Upper lobe of right lung (tissue), 1 donor: ENCODE results near the gene SREBF1. TPM values are rescaled to one million over a fixed set of nuclear protein-coding genes. Genes with fewer than 3 reads are reported as not detected.

Experiments used
- ATAC-seq: fragments of 200-7000 bp; cut with Tn5 transposase; one replicate; pipeline ENCODE4 v1.9.1; 2020; ENCODE audit warnings: mild to moderate bottlenecking, moderate library complexity
- DNase-seq: peaks from one replicate; pipeline ENCODE4 v3.0.0-alpha.2; 2020
- H3K27ac ChIP-seq: fragments of 200-600 bp; one replicate; pipeline ENCODE4 v1.8.0; 2022
- H3K27me3 ChIP-seq: fragments of 200-600 bp; one replicate; pipeline ENCODE4 v1.8.0; 2022; ENCODE audit warnings: mild to moderate bottlenecking
- H3K36me3 ChIP-seq: fragments of 200-600 bp; one replicate; pipeline ENCODE4 v1.8.0; 2022
- H3K4me1 ChIP-seq: fragments of 200-600 bp; one replicate; pipeline ENCODE4 v1.8.0; 2022
- H3K4me3 ChIP-seq: fragments of 200-600 bp; one replicate; pipeline ENCODE4 v1.8.0; 2022; ENCODE audit warnings: mild to moderate bottlenecking
- H3K9me3 ChIP-seq: fragments of 200-600 bp; one replicate; pipeline ENCODE4 v1.8.0; 2022
- intact Hi-C: fragments of 100-400 bp; cut with DNase I; formaldehyde crosslinking; loops from one replicate; pipeline ENCODE4 v1.11.0; 2022
- total RNA-seq: library from RNA; stranded (reverse); fragmentation: NEBNext Ultra II Directional; extraction: Animal tissue kit (Norgen Biotek cat#: 25700); gene quantifications from one replicate; pipeline ENCODE4 v1.2.1, GENCODE V29; 2021
- TF ChIP-seq, protein P1 (sequence below): fragments of 200-600 bp; IDR thresholded peaks from one replicate; pipeline ENCODE4 v1.8.0; 2022; ENCODE audit warnings: antibody characterized with exemption
- donor health status: DM: no; HTN: yes; CAD: no; lungs with severe emphysema.

The SREBF1 gene
- total RNA-seq, 1 donor from 2014 or later = 80.8 TPM

DNA sequence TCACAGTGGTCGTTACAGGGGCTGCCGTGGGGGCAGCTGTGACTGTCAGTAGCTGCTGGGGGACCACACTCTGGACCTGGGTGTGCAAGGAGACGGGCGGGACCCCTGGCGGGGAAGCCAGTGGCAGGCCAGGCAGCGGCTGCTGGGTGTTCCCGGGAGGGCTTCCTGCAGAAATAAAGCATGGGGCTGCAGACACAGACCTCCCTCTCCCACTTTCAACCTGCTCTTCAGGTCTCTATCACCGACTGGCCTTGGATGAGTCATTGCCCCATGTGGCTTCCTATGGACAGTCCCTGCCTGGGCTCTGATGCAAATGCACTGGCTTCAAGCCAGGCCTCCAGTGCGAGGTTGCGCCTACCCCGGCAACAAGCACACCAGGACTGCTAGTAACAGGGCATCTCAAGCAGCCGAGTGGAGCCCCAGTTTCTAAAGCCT is 17.2 kb downstream of the SREBF1 start:
- intact Hi-C loops = loop anchor here (10.0 kb wide), 1 partner anchor 95 kb away; no protein-coding TSS in a partner anchor
- TF ChIP-seq, protein P1, sequence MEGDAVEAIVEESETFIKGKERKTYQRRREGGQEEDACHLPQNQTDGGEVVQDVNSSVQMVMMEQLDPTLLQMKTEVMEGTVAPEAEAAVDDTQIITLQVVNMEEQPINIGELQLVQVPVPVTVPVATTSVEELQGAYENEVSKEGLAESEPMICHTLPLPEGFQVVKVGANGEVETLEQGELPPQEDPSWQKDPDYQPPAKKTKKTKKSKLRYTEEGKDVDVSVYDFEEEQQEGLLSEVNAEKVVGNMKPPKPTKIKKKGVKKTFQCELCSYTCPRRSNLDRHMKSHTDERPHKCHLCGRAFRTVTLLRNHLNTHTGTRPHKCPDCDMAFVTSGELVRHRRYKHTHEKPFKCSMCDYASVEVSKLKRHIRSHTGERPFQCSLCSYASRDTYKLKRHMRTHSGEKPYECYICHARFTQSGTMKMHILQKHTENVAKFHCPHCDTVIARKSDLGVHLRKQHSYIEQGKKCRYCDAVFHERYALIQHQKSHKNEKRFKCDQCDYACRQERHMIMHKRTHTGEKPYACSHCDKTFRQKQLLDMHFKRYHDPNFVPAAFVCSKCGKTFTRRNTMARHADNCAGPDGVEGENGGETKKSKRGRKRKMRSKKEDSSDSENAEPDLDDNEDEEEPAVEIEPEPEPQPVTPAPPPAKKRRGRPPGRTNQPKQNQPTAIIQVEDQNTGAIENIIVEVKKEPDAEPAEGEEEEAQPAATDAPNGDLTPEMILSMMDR = no peak
- DNase-seq (peak; percentile 86), ATAC-seq (peak; percentile 33)
- Histone ChIP-seq H3K4me1 (peaks cover 53% of the 10 kb centered on the region), H3K9me3 (no peaks in the 10 kb centered on the region), H3K27ac (no peak overlapping the region), H3K4me3 (no peak overlapping the region), H3K36me3 (peaks cover 43% of the 10 kb centered on the region), H3K27me3 (no peaks in the 10 kb centered on the region)

DNA sequence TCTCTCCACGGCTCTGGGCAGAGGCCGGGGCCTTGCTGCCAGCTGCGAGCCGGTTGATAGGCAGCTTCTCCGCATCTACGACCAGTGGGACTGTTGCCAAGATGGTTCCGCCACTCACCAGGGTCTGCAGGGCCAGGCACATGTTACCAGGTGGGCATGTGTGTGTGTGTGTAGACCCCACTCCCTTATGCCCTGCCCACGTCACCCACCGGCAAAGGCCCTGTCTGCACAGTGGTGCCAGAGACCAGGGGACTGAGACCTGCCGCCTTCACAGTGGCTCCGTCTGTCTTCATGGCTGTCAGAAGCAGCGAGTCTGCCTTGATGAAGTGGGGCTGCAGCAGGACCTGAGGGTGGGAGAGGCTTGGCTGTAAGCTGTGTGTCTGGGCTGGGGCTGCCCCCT is 17.7 kb downstream of the SREBF1 start:
- intact Hi-C loops = loop anchor here (10.0 kb wide), 1 partner anchor 96 kb away; no protein-coding TSS in a partner anchor
- no peaks in the 10 kb centered on the region for H3K27me3 ChIP-seq
- TF ChIP-seq, protein P1 = no peak
- DNase-seq (no peak), ATAC-seq (no peak)
- H3K9me3 ChIP-seq = no peaks in the 10 kb centered on the region
- H3K4me3 ChIP-seq = no peak overlapping the region
- H3K4me1 ChIP-seq = peaks cover 49% of the 10 kb centered on the region
- H3K27ac ChIP-seq = no peak overlapping the region
- H3K36me3 ChIP-seq = peaks cover 48% of the 10 kb centered on the region

DNA sequence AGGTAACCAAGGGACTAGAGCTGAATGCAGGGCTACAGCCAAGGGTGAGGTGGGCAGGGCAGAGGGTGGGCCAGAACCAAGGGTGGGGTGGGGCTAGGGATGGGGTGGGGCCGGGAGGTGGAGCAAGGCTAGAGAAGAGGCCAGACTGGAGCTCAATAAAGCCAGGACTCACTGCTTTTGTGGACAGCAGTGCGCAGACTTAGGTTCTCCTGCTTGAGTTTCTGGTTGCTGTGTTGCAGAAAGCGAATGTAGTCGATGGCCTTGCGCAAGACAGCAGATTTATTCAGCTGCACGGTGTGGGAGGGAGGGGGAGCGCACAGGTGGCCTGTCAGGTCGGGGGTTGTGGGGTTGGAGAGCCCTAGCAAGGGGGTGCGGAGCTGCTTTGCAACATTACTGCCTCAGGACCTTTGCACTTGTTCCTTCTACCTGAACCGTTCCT is 18.7 kb downstream of the SREBF1 start:
- Histone ChIP-seq H3K36me3 (peaks cover 54% of the 10 kb centered on the region), H3K27ac (no peak overlapping the region), H3K27me3 (no peaks in the 10 kb centered on the region), H3K4me3 (no peak overlapping the region), H3K9me3 (no peaks in the 10 kb centered on the region), H3K4me1 (peaks cover 43% of the 10 kb centered on the region)
- peak; percentile 61 for ATAC-seq
- DNase-seq = peak; percentile 78
- intact Hi-C loops = loop anchor here (10.0 kb wide), 1 partner anchor 97 kb away; no protein-coding TSS in a partner anchor
- TF ChIP-seq, protein P1 = no peak

DNA sequence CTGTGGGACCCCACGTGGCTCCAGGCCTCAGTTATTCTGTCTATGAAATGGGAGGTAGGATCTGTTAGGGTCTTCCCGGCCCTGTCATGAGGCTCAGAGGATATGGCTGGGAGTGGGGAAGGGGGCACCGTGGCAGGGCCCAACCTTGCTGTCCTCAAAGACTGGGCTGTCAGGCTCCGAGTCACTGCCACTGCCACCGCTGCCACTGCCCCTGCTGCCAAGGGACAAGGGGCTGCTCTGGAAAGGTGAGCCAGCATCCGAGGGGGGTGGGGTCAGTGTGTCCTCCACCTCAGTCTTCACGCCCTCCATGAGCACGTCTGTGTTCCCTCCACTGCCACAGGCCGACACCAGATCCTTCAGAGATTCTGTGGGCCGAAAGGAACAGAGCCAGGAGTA is 19.2 kb downstream of the SREBF1 start:
- intact Hi-C loops = loop anchor here (10.0 kb wide), 1 partner anchor 97 kb away; no protein-coding TSS in a partner anchor
- H3K36me3 ChIP-seq = peaks cover 60% of the 10 kb centered on the region

DNA sequence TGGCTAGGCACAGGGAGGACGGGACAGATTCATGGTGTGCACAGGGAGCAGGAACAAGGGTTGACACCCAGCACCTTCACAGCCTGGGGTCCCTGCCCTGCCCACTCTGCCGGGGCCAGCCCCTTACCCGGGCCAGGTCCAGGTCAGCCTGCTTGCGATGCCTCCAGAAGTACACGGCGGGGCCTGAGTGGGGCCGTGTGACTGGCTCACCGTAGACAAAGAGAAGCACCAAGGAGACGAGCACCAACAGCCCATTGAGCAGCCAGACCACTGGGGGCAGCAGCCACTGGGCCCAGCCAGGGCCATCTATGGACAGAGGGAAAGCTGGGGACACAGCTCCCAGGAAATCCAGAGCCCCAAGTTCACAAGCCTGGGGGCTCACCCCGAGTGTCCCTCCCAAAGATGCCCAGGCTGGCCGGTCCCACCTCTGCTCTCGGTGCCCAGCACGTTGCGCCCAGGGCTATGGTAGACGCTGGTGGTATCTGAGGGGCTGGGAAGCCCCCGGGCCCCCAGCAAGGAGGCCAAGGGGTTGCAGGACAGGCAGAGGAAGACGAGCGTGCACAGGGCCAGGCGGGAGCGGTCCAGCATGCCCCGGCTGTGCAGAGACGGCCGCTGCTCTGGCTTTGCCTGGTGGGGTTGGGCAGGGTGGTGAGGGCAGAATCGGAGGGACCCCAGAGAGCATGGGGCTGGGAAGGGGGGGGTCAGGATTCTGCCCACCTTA is 19.8 kb downstream of the SREBF1 start:
- H3K9me3 ChIP-seq = no peaks in the 10 kb centered on the region
- H3K4me3 ChIP-seq = no peak overlapping the region
- peaks cover 66% of the 10 kb centered on the region for H3K36me3 ChIP-seq
- peaks cover 33% of the 10 kb centered on the region for H3K4me1 ChIP-seq
- TF ChIP-seq, protein P1 = no peak
- no peak overlapping the region for H3K27ac ChIP-seq
- intact Hi-C loops = loop anchor here (10.0 kb wide), 1 partner anchor 98 kb away; no protein-coding TSS in a partner anchor
- no peak for ATAC-seq
- no peaks in the 10 kb centered on the region for H3K27me3 ChIP-seq
- no peak for DNase-seq

More for the DNA sequence above, 19.2 kb downstream of the SREBF1 start:
- Histone ChIP-seq H3K9me3 (no peaks in the 10 kb centered on the region), H3K4me3 (no peak overlapping the region), H3K4me1 (peaks cover 37% of the 10 kb centered on the region), H3K27ac (no peak overlapping the region), H3K27me3 (no peaks in the 10 kb centered on the region)
- TF ChIP-seq, protein P1 = no peak
- no peak for ATAC-seq
- DNase-seq = no peak
